ENCODE data around the gene ZFAND3.

DNA sequence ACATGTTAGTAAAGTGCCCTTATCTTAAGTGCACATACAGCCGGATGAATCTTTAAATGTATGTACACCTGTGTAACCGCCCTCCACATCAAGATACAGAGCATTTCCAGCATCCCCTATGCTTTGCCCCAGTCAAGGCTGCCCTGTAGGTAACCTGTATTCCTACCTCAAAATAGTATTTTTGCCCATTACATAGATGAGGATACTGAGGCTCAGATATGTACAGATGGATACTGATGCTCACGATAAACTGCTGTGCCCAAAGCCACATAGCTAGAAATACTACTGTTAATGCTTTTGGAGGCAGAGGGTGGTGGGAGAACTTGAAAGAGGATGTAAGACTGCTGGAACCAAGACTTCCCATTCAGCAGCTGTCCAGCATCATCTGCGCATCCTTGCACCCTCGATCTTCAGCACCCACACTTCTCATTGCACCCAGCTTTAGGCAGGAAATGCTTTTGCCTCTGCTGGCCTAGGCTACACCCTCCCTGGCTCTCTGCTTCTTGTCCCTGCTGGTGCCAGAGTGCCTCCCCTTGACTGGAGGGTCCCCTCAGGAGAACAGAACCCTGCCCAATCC is 27.0 kb upstream of the ZFAND3 start:
- TF ChIP-seq, protein P1, sequence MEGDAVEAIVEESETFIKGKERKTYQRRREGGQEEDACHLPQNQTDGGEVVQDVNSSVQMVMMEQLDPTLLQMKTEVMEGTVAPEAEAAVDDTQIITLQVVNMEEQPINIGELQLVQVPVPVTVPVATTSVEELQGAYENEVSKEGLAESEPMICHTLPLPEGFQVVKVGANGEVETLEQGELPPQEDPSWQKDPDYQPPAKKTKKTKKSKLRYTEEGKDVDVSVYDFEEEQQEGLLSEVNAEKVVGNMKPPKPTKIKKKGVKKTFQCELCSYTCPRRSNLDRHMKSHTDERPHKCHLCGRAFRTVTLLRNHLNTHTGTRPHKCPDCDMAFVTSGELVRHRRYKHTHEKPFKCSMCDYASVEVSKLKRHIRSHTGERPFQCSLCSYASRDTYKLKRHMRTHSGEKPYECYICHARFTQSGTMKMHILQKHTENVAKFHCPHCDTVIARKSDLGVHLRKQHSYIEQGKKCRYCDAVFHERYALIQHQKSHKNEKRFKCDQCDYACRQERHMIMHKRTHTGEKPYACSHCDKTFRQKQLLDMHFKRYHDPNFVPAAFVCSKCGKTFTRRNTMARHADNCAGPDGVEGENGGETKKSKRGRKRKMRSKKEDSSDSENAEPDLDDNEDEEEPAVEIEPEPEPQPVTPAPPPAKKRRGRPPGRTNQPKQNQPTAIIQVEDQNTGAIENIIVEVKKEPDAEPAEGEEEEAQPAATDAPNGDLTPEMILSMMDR (IDR thresholded peaks at IDR 0.05): no peak
- no peak for TF ChIP-seq ZFX (IDR thresholded peaks at IDR 0.05; ENCODE audit: borderline replicate concordance)
